HepG2 (cell line): Measurements from ENCODE around the gene SEMA4C. TPM values are rescaled to one million over a fixed set of nuclear protein-coding genes. Genes with fewer than 3 reads are reported as not detected.
A peak's percentile ranks its signal among the peaks of the same experiment; 100 is the strongest.

ENCODE experiments used
- ETV6 ChIP-seq: sonication (generic); formaldehyde crosslinking; conservative IDR thresholded peaks from 2 replicates; pipeline ENCODE4 v1.4.0; 2020; ENCODE audit warnings: missing genetic modification reagents
- FOXM1 ChIP-seq: sonication (generic); formaldehyde crosslinking; IDR thresholded peaks from 2 replicates; pipeline ENCODE4 v1.5.0; 2020; ENCODE audit warnings: missing genetic modification reagents
- JARID2 ChIP-seq: sonication (generic); formaldehyde crosslinking; IDR thresholded peaks from 2 replicates; pipeline ENCODE4 v1.8.1; 2023; ENCODE audit warnings: missing genetic modification reagents, inconsistent platforms; ENCODE audit not compliant: insufficient replicate concordance
- KDM5A ChIP-seq: fragments of 200-600 bp; sonication (generic); IDR thresholded peaks from 2 replicates; pipeline ENCODE4 v1.7.0; 2018; ENCODE audit warnings: antibody characterized with exemption, mild to moderate bottlenecking, low read length, borderline replicate concordance
- MAZ ChIP-seq, 2 experiments: sonication (generic) in 1 of 2; formaldehyde crosslinking in 1 of 2; IDR thresholded peaks; 2 replicates each; pipeline versions ENCODE4 v1.5.0 to v1.6.1; 2012 to 2020; ENCODE audit warnings: low read depth in 2 of 2, mild to moderate bottlenecking in 2 of 2, borderline replicate concordance in 1 of 2, improper control_type of control experiment in 1 of 2, low read length in 1 of 2, missing genetic modification reagents in 1 of 2, moderate library complexity in 1 of 2
- ONECUT2 ChIP-seq: sonication (generic); formaldehyde crosslinking; IDR thresholded peaks from 2 replicates; pipeline ENCODE4 v1.4.0; 2020; ENCODE audit warnings: missing genetic modification reagents
- PTBP1 ChIP-seq: fragments of 200-400 bp; formaldehyde crosslinking; IDR thresholded peaks from 2 replicates; pipeline ENCODE4 v1.6.1; 2018; ENCODE audit warnings: low read length, low read depth; ENCODE audit not compliant: poor library complexity, severe bottlenecking
- ZNF546 ChIP-seq: sonication (generic); formaldehyde crosslinking; conservative IDR thresholded peaks from 2 replicates; pipeline ENCODE4 v1.8.1; 2023; ENCODE audit warnings: mild to moderate bottlenecking, missing genetic modification reagents
- ZNF709 ChIP-seq: sonication (generic); formaldehyde crosslinking; IDR thresholded peaks from 2 replicates; pipeline ENCODE4 v1.5.0; 2020; ENCODE audit warnings: mild to moderate bottlenecking, missing genetic modification reagents
- polyA plus RNA-seq, 8 experiments: library from polyadenylated mRNA; depleted of rRNA in 3 of 8; stranded (reverse) in 7 of 8; unstranded in 1 of 8; fragments of >200 nt; fragmentation: Illumina TruSeq in 4 of 8; extraction: Trizol in 4 of 8; gene quantifications; 2 replicates each; pipeline versions ENCODE4 v1.2.1 to v1.2.3, GENCODE V29; 2011 to 2016; ENCODE audit warnings: low read depth in 4 of 8, missing spikeins in 1 of 8, mixed read lengths in 1 of 8; ENCODE audit not compliant: insufficient read depth in 1 of 8
- total RNA-seq, 5 experiments: library from RNA; depleted of rRNA; stranded (reverse); fragments of >200 nt; fragmentation: Illumina TruSeq; extraction: Trizol; gene quantifications; 2 replicates each; pipeline ENCODE4 v1.2.3, GENCODE V29; 2016; ENCODE audit warnings: low read depth in 1 of 5
- TF ChIP-seq, protein P1 (sequence below): sonication (generic); formaldehyde crosslinking; IDR thresholded peaks from 2 replicates; pipeline ENCODE4 v1.4.0; 2020; ENCODE audit warnings: missing genetic modification reagents
- TF ChIP-seq, protein P2 (sequence below): IDR thresholded peaks from 2 replicates; pipeline ENCODE4 v1.6.1; 2012; ENCODE audit warnings: low read length, improper control_type of control experiment
- TF ChIP-seq, protein P3 (sequence below): sonication (generic); formaldehyde crosslinking; IDR thresholded peaks from 2 replicates; pipeline ENCODE4 v1.9.0; 2021; ENCODE audit warnings: mild to moderate bottlenecking, missing genetic modification reagents

SEMA4C gene
- total and polyA plus RNA-seq, 2 of the 13 experiments (the other 11 are each of a cell fraction or from before 2014, with no cell fraction given) = 25.9 to 46.6 TPM

DNA sequence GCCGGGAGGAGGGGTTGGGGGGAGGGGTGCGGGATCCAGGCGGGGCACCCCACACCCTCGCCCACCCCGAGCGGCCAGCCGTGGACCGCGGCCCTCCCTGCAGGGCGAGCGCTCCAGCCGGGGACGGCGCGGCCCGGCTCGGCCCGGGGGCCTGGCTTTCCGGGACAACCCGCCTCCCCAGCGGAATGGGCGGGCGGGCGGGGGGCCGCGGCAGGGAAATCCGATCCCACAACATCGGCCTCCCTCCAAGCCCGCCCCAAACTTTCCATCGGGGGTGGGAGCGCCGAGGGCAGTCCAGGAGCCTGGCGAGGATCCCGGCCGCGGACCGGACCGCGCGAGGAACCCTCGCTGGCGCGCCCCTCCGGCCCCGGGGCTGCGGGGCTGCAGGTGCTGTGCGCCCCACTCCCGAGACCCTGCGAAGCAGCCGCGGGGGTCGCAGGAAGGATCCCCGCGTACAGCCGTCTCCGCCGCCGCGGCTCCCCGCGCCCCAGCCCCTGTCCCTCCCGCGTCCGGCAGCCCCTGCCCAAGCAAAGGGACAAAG, 529 bp downstream of the SEMA4C start (continued):
- TF ChIP-seq, protein P1, sequence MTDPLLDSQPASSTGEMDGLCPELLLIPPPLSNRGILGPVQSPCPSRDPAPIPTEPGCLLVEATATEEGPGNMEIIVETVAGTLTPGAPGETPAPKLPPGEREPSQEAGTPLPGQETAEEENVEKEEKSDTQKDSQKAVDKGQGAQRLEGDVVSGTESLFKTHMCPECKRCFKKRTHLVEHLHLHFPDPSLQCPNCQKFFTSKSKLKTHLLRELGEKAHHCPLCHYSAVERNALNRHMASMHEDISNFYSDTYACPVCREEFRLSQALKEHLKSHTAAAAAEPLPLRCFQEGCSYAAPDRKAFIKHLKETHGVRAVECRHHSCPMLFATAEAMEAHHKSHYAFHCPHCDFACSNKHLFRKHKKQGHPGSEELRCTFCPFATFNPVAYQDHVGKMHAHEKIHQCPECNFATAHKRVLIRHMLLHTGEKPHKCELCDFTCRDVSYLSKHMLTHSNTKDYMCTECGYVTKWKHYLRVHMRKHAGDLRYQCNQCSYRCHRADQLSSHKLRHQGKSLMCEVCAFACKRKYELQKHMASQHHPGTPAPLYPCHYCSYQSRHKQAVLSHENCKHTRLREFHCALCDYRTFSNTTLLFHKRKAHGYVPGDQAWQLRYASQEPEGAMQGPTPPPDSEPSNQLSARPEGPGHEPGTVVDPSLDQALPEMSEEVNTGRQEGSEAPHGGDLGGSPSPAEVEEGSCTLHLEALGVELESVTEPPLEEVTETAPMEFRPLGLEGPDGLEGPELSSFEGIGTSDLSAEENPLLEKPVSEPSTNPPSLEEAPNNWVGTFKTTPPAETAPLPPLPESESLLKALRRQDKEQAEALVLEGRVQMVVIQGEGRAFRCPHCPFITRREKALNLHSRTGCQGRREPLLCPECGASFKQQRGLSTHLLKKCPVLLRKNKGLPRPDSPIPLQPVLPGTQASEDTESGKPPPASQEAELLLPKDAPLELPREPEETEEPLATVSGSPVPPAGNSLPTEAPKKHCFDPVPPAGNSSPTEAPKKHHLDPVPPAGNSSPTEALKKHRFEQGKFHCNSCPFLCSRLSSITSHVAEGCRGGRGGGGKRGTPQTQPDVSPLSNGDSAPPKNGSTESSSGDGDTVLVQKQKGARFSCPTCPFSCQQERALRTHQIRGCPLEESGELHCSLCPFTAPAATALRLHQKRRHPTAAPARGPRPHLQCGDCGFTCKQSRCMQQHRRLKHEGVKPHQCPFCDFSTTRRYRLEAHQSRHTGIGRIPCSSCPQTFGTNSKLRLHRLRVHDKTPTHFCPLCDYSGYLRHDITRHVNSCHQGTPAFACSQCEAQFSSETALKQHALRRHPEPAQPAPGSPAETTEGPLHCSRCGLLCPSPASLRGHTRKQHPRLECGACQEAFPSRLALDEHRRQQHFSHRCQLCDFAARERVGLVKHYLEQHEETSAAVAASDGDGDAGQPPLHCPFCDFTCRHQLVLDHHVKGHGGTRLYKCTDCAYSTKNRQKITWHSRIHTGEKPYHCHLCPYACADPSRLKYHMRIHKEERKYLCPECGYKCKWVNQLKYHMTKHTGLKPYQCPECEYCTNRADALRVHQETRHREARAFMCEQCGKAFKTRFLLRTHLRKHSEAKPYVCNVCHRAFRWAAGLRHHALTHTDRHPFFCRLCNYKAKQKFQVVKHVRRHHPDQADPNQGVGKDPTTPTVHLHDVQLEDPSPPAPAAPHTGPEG (CRISPR knock-in tag) = peak; percentile 60; the same call in 1 of the 2 replicates
- TF ChIP-seq ZNF709 (CRISPR knock-in tag) (no peak), FOXM1 (CRISPR knock-in tag) (0 out of 2 replicates have a peak, but pooled peaks have one; percentile 30), ONECUT2 (CRISPR knock-in tag) (no peak), JARID2 (no peak), ETV6 (0 out of 2 replicates have a peak, but pooled peaks have one; percentile 20), ZNF546 (CRISPR knock-in tag) (0 out of 2 replicates have a peak, but pooled peaks have one; percentile 28), MAZ (IDR thresholded peaks at IDR 0.05; ENCODE audit: borderline replicate concordance, low read depth, low read length) (no peak; the same call in 1 of the 2 replicates), MAZ (CRISPR knock-in tag; IDR thresholded peaks at IDR 0.05; ENCODE audit: low read depth) (no peak; the same call in 1 of the 2 replicates), KDM5A (no peak), PTBP1 (no peak)
- TF ChIP-seq, protein P2, sequence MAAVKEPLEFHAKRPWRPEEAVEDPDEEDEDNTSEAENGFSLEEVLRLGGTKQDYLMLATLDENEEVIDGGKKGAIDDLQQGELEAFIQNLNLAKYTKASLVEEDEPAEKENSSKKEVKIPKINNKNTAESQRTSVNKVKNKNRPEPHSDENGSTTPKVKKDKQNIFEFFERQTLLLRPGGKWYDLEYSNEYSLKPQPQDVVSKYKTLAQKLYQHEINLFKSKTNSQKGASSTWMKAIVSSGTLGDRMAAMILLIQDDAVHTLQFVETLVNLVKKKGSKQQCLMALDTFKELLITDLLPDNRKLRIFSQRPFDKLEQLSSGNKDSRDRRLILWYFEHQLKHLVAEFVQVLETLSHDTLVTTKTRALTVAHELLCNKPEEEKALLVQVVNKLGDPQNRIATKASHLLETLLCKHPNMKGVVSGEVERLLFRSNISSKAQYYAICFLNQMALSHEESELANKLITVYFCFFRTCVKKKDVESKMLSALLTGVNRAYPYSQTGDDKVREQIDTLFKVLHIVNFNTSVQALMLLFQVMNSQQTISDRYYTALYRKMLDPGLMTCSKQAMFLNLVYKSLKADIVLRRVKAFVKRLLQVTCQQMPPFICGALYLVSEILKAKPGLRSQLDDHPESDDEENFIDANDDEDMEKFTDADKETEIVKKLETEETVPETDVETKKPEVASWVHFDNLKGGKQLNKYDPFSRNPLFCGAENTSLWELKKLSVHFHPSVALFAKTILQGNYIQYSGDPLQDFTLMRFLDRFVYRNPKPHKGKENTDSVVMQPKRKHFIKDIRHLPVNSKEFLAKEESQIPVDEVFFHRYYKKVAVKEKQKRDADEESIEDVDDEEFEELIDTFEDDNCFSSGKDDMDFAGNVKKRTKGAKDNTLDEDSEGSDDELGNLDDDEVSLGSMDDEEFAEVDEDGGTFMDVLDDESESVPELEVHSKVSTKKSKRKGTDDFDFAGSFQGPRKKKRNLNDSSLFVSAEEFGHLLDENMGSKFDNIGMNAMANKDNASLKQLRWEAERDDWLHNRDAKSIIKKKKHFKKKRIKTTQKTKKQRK = no peak
- TF ChIP-seq, protein P3, sequence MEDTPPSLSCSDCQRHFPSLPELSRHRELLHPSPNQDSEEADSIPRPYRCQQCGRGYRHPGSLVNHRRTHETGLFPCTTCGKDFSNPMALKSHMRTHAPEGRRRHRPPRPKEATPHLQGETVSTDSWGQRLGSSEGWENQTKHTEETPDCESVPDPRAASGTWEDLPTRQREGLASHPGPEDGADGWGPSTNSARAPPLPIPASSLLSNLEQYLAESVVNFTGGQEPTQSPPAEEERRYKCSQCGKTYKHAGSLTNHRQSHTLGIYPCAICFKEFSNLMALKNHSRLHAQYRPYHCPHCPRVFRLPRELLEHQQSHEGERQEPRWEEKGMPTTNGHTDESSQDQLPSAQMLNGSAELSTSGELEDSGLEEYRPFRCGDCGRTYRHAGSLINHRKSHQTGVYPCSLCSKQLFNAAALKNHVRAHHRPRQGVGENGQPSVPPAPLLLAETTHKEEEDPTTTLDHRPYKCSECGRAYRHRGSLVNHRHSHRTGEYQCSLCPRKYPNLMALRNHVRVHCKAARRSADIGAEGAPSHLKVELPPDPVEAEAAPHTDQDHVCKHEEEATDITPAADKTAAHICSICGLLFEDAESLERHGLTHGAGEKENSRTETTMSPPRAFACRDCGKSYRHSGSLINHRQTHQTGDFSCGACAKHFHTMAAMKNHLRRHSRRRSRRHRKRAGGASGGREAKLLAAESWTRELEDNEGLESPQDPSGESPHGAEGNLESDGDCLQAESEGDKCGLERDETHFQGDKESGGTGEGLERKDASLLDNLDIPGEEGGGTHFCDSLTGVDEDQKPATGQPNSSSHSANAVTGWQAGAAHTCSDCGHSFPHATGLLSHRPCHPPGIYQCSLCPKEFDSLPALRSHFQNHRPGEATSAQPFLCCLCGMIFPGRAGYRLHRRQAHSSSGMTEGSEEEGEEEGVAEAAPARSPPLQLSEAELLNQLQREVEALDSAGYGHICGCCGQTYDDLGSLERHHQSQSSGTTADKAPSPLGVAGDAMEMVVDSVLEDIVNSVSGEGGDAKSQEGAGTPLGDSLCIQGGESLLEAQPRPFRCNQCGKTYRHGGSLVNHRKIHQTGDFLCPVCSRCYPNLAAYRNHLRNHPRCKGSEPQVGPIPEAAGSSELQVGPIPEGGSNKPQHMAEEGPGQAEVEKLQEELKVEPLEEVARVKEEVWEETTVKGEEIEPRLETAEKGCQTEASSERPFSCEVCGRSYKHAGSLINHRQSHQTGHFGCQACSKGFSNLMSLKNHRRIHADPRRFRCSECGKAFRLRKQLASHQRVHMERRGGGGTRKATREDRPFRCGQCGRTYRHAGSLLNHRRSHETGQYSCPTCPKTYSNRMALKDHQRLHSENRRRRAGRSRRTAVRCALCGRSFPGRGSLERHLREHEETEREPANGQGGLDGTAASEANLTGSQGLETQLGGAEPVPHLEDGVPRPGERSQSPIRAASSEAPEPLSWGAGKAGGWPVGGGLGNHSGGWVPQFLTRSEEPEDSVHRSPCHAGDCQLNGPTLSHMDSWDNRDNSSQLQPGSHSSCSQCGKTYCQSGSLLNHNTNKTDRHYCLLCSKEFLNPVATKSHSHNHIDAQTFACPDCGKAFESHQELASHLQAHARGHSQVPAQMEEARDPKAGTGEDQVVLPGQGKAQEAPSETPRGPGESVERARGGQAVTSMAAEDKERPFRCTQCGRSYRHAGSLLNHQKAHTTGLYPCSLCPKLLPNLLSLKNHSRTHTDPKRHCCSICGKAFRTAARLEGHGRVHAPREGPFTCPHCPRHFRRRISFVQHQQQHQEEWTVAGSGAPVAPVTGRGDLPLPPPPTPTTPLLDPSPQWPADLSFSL (CRISPR knock-in tag) = no peak
